Superior temporal gyrus (tissue), 1 donor: ENCODE results near the gene UNC93B1.

Source experiments
- DNase-seq: peaks from one replicate; pipeline ENCODE4 v3.0.0-alpha.2; 2016; ENCODE audit errors: extremely low spot score

UNC93B1 gene

DNA sequence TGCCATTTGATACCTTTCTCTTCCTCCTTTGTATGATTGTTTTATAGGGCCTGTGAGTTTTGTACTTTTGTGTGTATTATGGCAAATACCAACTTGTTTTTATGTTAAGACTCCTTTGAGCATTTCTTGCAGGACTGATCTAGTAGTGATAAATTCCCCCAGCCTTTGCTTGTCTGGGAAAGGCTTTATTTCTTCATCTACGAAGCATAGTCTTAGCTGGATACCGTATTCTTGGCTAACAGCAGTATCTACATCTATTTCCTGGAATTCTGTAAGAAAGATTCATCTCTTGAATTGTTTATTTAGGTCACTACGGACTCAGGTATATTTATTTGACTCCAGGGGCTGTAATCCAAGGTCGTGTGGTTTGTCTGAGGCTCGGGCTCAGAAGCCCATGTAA is 20.6 kb upstream of the UNC93B1 start:
- no peak for DNase-seq

DNA sequence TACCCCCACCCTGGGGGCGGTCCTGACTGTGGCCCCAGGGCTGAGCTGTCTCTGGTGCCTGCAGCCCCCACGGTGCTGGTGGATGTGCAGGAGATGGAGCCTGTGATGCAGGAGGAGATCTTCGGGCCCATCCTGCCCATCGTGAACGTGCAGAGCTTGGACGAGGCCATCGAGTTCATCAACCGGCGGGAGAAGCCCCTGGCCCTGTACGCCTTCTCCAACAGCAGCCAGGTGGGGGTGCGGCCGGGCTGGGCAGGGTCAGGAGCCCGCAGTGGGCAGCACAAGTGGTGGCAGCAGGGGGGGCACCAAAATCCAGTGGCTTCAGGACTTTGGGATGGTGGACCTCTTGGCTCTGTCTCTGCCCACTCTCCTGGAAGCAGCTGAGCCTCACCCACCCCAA is 18.6 kb upstream of the UNC93B1 start:
- no peak for DNase-seq

DNA sequence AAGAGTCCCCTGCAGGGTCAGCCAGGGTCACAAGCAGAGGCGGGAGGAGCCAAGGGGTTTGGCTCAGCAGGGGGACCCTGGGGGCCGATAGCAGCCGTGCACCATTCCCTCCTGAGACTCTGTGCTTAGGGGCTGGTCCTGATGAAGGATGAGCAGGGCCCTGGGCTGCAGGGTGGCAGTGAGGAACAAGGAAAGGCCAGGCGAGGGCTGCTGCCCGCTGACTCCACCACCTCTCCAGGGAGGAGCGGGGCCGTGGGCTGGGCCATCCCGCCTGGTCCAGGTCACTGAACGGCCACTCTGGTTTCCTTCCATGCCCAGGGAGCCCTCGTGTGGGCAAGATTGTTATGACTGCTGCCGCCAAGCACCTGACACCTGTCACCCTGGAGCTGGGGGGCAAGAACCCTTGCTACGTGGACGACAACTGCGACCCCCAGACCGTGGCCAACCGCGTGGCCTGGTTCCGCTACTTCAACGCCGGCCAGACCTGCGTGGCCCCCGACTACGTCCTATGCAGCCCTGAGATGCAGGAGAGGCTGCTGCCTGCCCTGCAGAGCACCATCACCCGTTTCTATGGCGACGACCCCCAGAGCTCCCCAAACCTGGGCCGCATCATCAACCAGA is 17.4 kb upstream of the UNC93B1 start:
- DNase-seq: no peak

DNA sequence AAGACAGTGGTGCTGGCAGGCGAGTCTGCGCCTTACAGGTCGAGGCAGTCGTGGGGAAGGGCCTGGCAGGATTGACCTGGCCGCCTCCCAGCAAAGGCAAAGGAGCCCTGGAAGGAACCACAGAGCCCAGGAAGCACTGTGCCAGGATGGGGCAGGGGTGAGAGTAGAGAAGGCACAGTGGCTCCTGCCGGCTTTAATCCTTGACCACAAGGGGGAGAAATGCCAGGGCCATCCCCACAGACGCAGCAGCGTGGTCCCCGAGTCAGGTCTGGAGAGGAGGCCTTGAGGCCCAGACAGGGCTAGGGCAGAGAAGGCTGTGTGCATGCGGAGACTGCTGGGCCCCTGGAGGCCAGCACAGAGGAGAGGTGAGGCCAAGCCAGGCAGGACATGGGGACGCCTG is 16.7 kb upstream of the UNC93B1 start:
- no peak for DNase-seq

DNA sequence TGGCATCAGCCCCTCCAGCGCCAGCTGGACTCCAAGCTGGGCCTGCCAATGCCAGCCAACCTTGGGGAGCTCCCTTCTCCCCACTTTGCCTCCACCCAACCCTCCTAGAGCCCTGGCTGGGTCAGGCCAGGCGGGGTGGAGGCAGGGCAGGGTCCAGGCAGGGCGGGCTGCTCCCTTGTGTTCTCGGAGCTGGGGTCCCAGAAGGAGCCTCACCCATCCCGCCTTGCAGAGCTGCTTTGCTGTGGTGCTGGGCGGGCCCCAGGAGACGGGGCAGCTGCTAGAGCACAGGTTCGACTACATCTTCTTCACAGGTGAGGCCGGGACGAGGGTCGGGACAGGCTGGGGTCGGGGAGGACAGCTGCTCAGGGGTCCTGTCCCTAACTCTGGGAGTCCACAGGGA is 15.6 kb upstream of the UNC93B1 start:
- no peak for DNase-seq

DNA sequence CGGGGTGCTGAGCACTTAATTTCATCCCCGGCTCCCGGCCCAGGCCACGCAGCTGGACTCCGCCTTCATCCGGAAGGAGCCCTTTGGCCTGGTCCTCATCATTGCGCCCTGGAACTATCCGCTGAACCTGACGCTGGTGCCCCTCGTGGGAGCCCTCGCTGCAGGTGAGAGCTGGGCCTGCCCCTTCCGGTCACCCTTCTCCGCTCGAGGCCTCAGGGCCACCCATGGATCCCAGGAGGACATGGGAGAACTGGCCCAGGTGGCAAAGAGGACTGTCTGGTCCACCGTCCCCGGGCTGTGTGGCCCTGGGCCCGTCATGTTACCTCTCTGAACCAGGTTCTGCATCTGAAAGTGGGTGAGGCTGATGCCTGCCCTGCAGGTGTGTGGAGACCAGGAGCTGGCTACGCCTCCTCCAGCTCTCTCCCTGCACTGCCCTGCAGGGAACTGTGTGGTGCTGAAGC is 14.9 kb upstream of the UNC93B1 start:
- DNase-seq: no peak

DNA sequence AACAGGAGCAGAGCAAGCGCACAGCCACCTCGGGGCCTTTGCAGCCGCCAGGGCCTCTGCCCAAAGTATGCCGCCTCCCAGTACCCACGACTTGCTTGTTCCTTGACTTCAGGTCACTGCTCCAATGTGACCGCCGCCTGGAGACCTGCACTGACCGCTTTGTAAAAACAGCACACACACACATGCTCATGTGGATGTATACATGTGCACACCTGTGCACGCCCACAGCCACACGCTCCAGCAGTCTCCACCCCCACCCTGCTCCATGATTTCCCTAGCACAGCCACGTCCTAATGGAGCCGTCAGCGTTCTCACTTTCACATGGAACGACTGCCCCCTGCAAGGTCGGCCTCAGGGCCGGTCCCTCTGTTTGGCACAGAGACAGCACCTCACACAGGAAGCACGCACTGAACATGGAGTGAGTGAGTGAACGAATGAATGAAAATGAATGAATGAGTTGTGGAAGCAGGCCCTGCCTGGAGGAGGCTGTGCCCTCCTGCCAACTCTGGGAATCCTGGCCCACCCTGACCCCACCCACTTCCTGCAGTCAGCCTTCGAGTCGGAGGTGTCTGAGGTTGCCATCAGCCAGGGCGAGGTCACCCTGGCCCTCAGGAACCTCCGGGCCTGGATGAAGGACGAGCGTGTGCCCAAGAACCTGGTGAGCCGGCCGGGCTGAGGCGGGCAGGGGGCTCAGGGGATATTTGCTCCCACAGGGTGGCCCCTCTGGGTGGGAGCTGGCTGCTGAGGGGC is 14.3 kb upstream of the UNC93B1 start:
- no peak for DNase-seq

DNA sequence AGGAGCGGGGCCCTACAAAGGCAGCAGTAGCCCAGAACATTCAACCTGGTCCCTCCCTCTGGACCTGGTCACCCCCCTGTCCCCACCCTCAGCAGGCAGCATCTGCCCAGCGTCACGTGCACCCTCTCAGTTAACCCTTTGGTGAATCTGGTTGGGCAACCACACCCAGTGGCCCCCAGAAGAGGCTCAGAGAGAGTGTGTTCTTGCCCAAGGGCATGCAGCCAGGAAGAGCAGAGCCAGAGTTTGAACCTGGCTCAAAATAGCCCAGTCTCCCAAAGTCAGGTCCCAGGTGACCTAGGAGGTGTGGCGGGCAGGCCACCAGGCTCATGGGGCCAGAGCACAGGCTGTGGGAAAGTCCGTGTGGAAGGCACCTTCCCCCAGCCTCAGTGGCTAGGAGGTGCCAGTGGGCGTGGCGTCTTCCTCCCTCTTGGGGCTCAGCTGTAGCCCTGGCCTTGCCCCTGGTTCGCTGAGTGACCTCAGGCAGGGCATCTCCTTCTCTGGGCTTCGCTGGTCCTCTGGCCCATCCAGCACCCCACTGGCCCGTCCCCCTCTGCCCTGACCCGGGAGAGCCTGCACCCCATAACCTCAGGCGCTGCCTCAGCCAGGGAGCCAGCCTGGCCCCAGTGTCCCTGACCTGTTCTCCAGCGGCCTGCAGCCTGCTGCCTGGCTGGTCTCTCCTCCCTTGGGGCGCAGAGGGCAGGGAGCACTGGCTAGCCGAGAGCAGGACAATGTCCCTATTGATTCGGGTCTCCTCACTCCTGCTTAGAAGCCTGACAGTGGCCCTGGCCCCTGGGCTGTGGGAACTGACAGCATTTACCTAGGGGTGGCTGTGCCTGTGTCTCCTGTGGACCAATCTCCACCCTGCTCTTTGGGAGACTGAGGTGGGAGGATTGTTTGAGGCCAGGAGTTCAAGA is 13.3 kb upstream of the UNC93B1 start:
- no peak for DNase-seq

DNA sequence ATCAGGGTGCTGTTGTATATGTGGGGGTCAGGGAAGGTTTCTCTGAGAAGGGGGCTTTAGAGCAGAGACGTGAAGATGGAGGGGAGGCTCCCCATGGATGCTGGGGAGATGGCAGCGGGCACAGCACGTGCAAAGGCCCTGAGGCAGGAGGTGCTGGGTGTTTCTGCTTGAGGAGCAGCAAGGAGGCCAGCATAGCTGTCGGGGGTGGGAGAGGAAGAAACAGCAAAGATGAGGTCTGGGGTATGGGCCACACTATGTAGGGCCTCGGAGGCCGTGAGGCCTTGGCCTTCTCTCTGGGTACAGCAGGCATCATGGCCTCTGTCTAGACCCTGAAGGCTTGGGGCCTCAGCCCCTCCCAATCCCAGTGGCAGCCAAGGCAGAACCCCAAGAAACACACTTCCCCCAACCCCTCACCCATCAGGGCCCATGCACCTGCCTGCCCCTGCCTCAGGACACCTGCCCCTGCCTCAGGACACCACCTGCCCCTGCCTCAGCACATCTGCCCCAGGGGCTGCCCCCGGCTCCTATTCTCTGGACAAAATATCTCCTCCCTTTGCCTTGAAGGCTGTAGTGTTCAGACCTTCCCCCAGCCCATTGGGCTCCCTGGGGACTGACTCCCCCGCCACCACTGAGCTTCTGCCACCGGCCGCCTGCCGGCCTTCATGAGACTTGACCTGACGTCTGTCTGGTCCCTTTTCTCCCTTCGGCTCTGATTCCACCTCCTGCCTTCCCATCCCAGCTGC is 12.4 kb upstream of the UNC93B1 start:
- no peak for DNase-seq

DNA sequence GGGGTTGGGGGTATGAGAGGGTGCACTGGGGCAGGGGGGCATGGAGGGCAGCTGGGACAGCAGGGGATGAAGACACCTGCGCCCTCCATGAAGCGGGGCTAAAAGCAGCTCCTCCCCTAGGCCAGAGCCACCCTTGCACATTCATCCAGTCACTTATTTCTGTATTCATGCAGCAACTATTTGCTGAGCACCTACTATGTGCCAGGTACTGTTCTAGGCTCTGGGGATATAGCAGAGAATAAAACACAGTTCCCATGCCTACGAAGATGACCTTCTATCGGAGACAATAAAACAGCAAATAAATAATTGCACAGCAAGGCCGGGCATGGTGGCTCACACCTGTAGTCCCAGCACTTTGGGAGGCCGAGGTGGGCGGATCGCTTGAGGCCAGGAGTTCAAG is 11.6 kb upstream of the UNC93B1 start:
- no peak for DNase-seq

DNA sequence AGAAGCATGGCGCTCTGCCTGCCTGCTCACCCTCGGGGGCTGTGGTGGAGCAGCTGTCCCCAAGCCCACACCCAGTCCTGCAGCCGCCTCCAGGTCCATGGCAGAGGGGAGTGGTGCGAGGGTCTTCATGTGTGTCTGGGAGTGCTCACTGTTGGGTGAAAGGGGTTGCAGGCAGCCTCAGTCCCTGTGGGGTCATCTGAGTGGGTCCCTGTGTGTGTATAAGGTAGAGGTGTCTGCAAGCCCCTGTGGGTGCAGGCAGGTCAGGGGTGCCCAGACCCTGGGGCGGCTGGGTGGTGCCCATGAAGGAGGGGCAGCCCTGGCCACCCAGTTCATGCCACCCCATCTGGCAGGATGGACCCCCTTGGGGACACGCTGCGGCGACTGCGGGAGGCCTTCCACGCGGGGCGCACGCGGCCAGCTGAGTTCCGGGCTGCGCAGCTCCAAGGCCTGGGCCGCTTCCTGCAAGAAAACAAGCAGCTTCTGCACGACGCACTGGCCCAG is 11.1 kb upstream of the UNC93B1 start:
- no peak for DNase-seq

DNA sequence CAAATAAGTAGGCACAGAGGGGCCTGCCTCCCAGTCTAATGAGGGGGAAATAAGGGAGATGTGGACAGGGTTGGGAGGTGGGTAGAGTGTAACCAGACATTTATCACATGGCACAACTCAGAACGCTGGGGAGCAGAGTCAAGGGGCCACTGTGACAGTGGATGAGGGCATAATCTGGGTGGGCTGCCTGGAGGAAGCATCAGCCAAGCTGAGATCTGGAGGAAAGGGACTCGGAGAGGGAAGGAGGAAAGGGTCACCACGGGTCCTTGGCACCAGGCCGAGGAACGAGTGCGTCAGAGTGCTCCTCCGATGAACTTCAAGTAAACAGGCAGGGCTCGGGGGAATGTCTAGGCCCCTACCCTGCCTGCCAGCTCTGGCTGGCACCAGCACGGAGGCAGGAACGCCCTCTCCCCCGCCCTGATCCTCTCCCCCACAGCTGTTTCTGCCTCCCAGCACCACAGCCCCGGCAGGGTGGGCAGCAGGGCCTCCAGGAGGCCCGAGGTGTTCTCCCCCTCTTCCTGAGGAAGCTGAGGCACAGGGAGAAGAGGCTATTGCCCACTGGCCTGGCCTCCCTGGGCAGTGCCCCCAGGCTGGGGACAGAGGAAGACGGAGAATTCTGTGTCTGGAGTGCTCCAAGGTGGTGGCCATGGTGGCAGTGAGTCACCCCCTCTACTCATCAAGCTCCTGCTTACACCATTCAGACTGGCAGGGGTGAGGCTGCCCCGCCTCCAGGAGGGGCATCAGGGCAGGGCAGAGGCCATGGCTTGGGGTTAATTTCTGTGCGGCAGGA is 10.5 kb upstream of the UNC93B1 start:
- no peak for DNase-seq

DNA sequence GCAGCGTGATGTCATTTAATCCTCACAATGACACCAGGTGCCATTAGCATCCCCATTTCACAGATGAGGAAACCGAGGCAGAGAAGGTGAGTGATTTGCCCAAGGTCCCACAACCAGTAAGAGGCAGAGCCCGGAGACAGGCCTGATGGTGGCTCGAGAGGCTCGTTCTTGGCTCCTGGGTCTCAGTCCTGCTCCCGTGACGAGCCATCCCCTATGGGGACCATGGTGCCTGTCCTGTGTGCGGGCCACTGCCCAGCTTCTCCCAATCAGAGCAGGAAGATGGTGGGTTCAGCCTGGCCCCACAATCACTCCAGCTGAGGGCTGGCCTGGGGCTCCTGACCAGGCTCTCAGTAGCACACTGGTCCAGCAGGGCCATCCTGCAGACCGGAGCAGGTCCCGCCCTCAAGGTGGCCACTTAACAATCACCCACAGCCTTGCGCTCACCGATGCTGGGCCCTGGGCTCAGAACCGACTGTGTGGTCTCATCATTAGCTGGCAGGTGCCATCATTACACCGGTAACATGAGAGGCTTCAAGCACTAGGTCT is 9.8 kb upstream of the UNC93B1 start:
- no peak for DNase-seq

DNA sequence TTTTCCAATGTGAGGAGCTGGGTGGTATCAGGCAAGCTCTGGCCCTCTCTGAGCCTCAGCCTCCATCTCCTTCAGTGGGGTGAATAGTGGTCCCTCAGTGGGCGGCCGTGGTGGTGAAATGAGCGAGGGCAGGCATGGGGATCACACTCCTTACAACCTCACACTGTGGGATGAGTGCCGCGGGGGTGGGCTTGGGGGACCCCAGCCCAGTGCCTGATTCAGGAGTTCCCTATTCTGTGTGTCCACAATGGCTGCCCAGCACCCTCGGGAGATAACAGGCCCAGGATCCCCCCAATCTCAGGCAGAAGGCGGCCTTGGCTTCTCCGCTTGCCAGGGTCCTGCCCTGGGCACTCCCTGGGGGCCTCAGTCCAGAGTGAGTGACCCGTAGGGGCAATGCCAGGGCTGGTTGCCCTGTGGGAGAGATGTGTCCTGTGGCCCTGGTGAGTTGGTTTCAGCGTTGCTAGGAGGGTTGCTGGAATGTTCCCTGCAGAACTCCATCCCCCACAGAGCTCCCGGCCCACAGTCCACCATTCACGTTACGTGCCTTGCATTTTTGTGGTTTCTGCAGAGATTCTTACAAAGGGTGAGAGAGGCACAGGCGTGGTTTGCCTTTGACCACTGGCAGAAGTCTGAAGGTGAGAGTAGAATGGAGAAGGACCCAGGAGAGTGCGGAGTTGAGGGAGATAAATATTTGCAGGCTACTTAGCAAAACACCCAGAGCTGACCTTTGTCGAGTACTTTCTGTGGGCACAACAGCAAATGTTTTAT is 9.1 kb upstream of the UNC93B1 start:
- no peak for DNase-seq

DNA sequence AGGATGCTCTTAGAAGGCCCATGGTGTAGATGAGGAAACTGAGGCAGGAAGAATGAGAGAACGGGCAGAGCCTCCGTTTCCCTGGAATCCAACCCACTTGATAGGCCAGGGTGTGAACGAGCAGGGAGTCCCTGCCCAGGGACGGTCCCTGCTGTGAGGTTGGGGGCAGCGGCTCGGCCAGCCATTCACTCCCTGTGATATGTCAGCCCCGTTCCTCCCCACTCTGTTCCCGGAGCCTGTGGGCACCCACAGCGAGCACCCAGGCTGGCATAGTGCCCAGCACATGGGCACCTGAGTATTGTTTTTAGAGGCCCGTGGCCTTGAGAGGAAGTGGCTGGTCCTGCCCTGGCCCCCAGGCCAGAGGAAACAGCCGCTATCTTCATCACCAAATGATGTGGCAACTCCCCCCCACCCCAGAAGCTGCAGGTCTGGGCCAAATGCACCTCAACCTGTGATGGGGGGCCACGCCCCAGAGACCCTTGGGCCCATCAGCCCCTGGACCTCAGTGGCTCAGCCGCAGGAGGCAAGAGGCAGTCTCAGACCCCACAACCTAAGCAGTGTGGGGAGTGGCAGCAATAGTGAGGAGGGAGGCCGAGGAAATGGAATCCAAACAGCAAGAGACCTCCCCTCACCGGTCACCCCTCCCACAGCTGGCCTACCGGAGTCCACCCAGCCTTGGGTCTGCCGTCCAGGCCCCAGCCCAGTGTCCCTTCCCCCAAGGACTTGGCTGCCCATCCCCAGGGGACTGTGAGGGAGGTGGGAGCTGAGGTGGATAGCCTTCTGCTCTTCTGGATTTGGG is 8.3 kb upstream of the UNC93B1 start:
- no peak for DNase-seq

DNA sequence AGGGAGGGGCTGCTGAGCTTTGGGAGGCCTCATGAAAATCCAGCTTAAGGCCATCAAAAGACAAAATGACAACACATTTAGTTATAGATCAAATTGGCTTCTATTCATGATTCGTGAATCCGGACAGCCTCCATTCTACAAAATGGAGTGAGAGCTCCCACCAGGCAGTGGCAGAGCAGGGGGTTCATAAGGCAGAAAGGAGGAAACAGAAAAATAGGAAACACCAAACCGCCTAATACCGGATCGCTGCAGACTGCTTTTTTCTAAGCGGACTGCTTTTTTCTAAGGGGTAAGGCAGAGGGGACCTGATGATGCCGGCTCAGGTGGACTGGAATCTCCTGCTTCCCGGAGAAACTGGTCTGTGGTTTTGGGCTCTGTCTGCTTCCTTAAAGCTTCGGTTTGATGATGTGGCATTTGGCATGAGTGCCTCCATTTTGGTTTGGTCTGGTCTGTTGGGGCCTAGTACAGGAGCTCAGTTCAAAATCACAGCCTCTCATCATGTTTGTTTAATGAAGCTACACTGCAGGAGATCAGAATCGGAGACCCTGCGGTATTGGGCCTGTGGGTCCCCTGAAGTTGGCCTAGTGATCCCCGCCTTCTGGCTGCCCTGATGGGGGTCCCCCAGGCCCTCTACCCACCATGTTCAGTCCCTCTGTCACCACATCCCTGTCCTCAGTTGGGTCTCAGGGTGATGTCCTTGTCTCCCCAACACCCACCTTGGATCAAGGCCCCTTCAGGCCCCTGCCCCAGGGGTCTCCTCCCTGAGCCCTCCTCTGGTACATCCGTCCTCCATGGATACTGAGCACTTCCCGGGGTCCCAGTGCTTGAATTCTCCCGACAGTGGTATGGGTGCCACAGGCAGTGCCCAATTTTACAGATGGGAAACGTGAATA is 7.4 kb upstream of the UNC93B1 start:
- DNase-seq: no peak

DNA sequence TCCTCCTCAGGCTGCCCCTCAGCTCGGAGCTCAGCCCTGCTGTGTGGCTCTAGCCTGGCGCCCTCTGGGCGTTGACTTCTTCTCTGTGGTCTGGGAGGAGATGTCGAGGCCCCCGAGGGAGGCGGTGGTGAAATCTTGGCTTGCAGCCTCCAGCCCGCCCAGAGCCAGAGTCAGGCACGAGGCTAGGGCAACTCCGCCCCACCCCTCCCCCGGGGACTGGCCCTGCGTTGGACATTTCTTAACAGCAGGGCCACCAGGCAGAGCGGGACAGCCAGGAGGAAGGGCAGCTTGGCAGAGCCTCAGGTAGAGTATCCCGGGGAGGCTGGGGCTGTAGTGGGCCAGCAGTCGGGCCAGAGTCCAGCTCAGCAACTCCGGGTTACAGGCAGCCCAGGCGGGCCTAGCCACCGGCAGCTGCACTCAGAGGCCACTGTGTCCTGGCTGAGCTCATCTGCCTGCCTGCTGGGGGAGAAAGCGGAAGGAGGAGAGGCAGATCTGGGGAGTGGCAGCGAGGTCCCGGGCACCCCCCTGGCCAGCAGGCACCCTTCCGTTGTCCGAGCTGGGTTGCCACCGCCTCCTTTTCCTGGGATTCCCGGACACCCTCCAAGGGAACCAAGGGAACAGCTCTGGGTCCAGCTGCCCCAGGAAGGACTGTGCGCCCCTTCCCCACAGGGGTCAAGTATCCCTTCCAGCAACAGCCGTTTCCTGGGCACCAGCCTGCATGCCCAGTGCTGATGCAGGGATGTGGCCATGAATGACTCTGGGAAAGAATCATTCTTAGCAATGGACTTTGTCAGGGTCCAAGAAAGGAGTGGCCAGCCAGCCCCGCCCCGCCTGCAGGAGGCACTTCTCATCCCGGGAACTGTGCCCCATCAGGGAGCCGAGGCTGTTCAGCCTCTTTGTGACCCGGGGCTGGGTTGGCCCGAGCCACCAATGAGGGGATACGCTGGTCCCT is 6.5 kb upstream of the UNC93B1 start, which contains the start of gene ALDH3B1:
Gene ALDH3B1, plus strand, starts transcription at position 238 of the 952 bp plus-strand sequence. CDS start 4,971 bp downstream, outside the sequence.
- DNase-seq: peak; percentile 48
